GM12864 (cell line): ENCODE measurements around the gene OR10D3.

Experiments
- DNase-seq: peaks from one replicate; pipeline ENCODE4 v3.0.0-alpha.2; 2011; ENCODE audit warnings: low read depth
- H3K4me3 ChIP-seq: 2 replicates; pipeline ENCODE4 v1.5.1; 2011; ENCODE audit warnings: mild to moderate bottlenecking, low read depth, low read length, control low read depth
- TF ChIP-seq, protein P1 (sequence below): IDR thresholded peaks from 2 replicates; pipeline ENCODE4 v1.5.1; 2011; ENCODE audit warnings: low read depth, mild to moderate bottlenecking, moderate library complexity, low read length, control low read depth, inconsistent platforms; ENCODE audit errors: missing control alignments

The OR10D3 gene

DNA sequence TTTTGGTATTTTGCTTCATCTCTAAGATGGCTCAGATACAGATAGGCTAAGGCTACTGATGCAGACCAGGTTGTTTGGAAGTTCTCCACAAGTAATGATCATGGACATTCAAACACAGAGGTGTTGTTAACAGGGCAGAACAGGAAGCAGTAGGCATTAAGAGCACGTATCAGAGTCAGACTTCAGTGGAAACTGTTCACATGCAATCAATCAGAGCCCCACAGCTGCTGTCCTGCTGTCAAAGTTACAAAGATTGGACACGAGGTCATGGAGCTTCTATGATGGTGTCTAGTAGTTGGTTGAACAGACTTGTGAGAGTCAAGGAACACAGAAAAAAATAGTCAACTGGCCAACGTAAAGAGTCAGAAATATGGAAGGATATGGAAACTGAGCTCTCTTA lies 19.8 kb downstream of the OR10D3 start:
- no peak overlapping the region for H3K4me3 ChIP-seq
- TF ChIP-seq, protein P1, sequence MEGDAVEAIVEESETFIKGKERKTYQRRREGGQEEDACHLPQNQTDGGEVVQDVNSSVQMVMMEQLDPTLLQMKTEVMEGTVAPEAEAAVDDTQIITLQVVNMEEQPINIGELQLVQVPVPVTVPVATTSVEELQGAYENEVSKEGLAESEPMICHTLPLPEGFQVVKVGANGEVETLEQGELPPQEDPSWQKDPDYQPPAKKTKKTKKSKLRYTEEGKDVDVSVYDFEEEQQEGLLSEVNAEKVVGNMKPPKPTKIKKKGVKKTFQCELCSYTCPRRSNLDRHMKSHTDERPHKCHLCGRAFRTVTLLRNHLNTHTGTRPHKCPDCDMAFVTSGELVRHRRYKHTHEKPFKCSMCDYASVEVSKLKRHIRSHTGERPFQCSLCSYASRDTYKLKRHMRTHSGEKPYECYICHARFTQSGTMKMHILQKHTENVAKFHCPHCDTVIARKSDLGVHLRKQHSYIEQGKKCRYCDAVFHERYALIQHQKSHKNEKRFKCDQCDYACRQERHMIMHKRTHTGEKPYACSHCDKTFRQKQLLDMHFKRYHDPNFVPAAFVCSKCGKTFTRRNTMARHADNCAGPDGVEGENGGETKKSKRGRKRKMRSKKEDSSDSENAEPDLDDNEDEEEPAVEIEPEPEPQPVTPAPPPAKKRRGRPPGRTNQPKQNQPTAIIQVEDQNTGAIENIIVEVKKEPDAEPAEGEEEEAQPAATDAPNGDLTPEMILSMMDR = no peak
- DNase-seq = no peak

DNA sequence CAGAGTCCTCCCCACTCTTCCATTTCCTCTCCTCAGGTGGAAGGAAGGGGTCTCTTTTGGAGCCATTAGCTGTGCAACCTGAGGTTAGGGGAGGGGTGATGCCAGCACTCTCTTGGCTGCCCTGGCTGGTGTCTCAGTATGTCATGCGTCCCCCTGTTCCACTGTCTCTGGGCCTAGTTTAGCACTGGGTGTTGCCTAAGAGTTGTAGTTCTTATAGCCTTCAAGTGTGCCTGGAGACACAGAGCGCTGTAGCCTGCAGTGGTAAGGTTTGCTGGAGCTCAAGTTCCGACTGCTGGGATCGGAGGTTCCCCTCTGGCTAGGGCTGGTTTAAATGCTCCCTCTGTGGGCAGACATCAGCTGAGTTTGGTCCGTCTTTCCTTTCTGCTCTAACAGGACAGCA lies 20.9 kb downstream of the OR10D3 start:
- H3K4me3 ChIP-seq = no peak overlapping the region
- no peak for DNase-seq
- TF ChIP-seq, protein P1 = no peak

DNA sequence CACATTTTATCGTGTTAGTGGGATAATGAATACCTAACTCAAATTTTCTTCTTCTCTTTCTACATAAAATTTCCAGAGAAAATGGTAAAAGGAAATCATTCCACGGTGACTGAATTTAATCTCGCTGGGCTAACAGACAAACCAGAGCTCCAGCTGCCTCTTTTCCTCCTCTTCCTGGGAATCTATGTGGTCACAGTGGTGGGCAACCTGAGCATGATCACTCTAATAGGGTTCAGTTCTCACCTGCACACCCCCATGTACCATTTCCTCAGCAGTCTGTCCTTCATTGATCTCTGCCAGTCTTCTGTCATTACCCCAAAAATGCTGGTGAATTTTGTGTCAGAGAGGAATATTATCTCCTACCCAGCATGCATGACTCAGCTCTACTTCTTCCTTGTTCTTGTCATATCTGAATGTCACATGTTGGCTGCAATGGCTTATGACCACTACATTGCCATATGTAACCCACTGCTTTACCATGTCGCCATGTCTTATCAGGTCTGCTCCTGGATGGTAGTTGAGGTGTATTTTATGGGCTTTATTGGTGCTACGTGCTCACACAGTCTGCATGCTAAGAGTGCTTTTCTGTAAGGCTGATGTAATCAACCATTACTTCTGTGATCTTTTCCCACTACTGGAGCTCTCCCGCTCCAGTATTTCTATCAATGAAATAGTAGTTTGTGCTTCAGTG lies 24.1 kb downstream of the OR10D3 start:
- H3K4me3 ChIP-seq = no peak overlapping the region
- TF ChIP-seq, protein P1 = no peak
- DNase-seq = no peak

DNA sequence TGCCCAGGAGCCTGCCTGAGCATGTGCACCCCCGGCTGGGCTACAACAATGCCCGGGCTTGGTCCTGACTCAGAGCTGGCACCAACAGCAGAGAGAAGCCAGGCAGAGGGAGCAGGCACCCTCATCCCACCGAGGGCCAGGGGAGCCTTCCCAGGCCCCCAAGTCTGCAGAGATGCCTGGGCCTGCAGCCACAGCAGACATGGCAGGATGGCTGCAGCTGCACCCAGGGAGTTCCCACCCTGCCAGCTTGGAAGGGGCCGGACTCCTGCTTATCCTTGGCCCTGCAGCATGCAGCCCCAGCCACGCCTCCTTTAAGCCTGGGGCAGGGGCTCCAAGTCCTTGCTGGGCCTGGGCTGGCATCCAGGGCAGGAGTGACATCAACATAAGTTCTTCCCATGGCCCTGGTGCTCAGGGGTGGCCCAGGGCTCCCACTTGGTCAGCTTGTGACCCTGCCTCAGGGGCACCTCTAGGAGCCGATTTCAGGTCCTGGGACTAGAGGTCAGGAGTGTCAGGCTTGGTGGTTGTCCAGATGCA lies 26.7 kb downstream of the OR10D3 start:
- TF ChIP-seq, protein P1 = no peak
- no peak for DNase-seq
- no peak overlapping the region for H3K4me3 ChIP-seq

DNA sequence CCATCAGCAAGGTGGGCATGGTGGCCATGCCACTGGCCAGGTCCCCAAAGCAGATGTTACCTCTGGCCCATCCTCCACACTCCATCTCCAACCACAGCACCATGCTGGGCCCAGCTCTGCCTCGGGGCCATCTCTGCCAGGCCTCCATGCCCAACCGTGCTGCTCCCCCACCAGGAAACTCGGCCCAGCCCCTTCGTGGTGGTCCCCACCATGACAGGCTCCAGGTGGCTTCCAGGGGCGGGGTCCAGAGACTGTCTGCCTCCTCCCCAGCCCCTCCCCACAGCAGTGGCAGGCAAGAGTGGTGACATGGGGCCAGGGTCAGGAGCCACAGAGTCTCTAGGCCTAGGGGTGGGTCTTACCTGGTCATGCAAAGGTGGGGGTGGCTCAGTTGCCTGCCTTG lies 27.3 kb downstream of the OR10D3 start:
- no peak for DNase-seq
- H3K4me3 ChIP-seq = no peak overlapping the region
- TF ChIP-seq, protein P1 = no peak

DNA sequence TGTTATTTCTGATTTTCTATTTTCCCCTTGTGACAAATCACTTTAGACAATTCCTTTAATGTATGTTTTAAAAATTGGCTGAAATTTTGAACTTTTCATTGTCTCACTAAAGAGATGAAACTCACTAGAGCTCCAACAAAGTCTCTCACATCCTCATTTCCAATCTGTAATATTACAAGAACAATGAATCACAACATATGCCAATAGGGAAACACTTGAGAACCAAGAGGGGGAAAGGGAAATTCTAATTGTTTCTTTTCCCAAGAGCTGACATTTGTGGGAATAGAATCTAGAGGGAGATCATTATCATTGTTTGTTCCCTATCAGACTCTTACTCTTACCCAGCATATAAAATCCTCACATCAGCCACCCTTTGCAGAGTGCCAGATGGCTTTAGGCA lies 28.2 kb downstream of the OR10D3 start:
- DNase-seq = no peak
- TF ChIP-seq, protein P1 = no peak
- no peak overlapping the region for H3K4me3 ChIP-seq

DNA sequence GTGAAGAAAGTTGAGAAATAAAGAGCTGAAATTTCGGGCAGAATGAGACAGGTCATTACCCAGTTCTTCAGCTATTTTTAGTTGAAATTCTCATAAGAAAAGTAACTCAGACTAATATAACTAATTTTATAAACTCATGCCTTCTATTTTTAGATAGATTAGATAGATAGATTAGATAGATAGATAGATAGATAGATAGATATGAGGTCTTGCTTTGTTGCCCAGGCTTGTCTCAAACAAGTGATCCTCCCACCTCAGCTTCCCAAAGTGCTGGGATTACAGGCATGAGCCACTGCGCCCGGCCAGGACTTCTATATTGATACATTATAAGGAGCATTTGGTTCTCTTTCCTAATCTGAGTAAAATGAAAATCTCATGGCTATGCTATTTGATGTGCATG lies 30.9 kb downstream of the OR10D3 start:
- DNase-seq = no peak
- TF ChIP-seq, protein P1 = no peak
- H3K4me3 ChIP-seq = no peak overlapping the region
